ENCODE results near the gene ACYP2. TPM values are rescaled to one million over a fixed set of nuclear protein-coding genes. Genes with fewer than 3 reads are reported as not detected.
A peak's percentile ranks its signal among the peaks of the same experiment; 100 is the strongest.

The ACYP2 gene
- total and polyA plus RNA-seq, 2 donors from 2014 or later, result 16.7 to 24.5 TPM

DNA sequence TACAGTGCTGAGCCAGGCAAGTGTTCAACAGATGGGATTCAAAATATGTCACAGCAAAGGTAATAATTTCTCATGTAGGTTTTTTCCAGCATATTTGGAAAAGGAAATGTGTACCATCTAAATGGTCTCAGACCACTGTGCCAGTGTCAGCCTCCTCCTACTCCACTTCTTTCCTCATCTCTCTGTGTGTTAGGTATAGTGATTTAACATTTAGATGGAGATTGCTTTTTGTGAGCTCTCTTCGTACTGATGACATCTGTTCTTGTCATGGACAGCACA lies 221.5 kb downstream of the ACYP2 start:
- H3K36me3 ChIP-seq (ENCODE audit: control insufficient read depth in 2 of 3, insufficient read depth in 3 of 3, low read length in 3 of 3), result no peaks in the 10 kb centered on the region
- TF ChIP-seq, protein P1, sequence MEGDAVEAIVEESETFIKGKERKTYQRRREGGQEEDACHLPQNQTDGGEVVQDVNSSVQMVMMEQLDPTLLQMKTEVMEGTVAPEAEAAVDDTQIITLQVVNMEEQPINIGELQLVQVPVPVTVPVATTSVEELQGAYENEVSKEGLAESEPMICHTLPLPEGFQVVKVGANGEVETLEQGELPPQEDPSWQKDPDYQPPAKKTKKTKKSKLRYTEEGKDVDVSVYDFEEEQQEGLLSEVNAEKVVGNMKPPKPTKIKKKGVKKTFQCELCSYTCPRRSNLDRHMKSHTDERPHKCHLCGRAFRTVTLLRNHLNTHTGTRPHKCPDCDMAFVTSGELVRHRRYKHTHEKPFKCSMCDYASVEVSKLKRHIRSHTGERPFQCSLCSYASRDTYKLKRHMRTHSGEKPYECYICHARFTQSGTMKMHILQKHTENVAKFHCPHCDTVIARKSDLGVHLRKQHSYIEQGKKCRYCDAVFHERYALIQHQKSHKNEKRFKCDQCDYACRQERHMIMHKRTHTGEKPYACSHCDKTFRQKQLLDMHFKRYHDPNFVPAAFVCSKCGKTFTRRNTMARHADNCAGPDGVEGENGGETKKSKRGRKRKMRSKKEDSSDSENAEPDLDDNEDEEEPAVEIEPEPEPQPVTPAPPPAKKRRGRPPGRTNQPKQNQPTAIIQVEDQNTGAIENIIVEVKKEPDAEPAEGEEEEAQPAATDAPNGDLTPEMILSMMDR (IDR thresholded peaks at IDR 0.05; ENCODE audit: borderline replicate concordance, extremely low read depth, insufficient read depth), result no peak
- H3K4me3 ChIP-seq (ENCODE audit: low read length in 3 of 3), result no peak overlapping the region
- H3K9me3 ChIP-seq (ENCODE audit: control insufficient read depth in 2 of 3, insufficient read depth in 1 of 3, low read length in 3 of 3), result no peaks in the 10 kb centered on the region
- H3K27me3 ChIP-seq (ENCODE audit: control insufficient read depth, insufficient read depth, low read length), result no peaks in the 10 kb centered on the region
- DNase-seq, result no peak
- peaks cover 0 to 2% (median 0%) of the 10 kb centered on the region in 3 donors for H3K4me1 ChIP-seq (ENCODE audit: control insufficient read depth in 2 of 3, insufficient read depth in 2 of 3, low read depth in 1 of 3, low read length in 3 of 3)
- FAIRE-seq, result no peak
- intact Hi-C loops (cut with DNase I), result no loop called here
- no peak overlapping the region for H3K9ac ChIP-seq (ENCODE audit: low read length in 3 of 3)
- H3K27ac ChIP-seq (ENCODE audit: low read depth in 2 of 2, low read length in 2 of 2), result no peak overlapping the region

DNA sequence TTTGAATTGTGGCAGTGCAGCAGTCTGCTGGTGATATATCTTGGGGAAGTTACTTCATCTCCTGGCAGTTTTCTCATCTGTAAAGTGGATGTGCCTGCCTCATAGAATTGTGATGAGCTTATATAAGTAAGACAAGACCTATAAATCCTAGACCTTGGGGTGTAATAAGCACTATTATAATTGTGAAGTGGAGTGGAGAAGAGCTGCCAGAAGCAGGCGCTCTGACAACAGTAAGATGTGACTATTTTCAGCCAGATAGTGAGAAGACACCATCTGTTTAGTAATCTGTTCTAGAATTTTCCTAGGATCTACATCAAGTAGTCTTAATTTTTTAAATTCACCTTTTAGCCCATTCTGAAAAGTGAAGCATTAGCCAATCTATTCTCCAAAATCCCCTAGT lies 226.2 kb downstream of the ACYP2 start:
- intact Hi-C loops (cut with DNase I), result no loop called here
- Histone ChIP-seq H3K4me3 (ENCODE audit: low read length in 3 of 3) (no peak overlapping the region), H3K36me3 (ENCODE audit: control insufficient read depth in 2 of 3, insufficient read depth in 3 of 3, low read length in 3 of 3) (no peaks in the 10 kb centered on the region), H3K9me3 (ENCODE audit: control insufficient read depth in 2 of 3, insufficient read depth in 1 of 3, low read length in 3 of 3) (peaks cover 0 to 2% (median 0%) of the 10 kb centered on the region in 3 donors), H3K27me3 (ENCODE audit: control insufficient read depth, insufficient read depth, low read length) (no peaks in the 10 kb centered on the region), H3K9ac (ENCODE audit: low read length in 3 of 3) (no peak overlapping the region), H3K27ac (ENCODE audit: low read depth in 2 of 2, low read length in 2 of 2) (no peak overlapping the region), H3K4me1 (ENCODE audit: control insufficient read depth in 2 of 3, insufficient read depth in 2 of 3, low read depth in 1 of 3, low read length in 3 of 3) (peaks cover 0 to 1% (median 0%) of the 10 kb centered on the region in 3 donors)
- TF ChIP-seq, protein P1 (IDR thresholded peaks at IDR 0.05; ENCODE audit: borderline replicate concordance, extremely low read depth, insufficient read depth), result no peak
- FAIRE-seq (no peak), DNase-seq (no peak)

GRCh38 chr2:54342603-54343002 lies 227.2 kb downstream of the ACYP2 start:
- Histone ChIP-seq H3K9me3 (ENCODE audit: control insufficient read depth in 2 of 3, insufficient read depth in 1 of 3, low read length in 3 of 3) (peaks cover 0 to 2% (median 0%) of the 10 kb centered on the region in 3 donors), H3K36me3 (ENCODE audit: control insufficient read depth in 2 of 3, insufficient read depth in 3 of 3, low read length in 3 of 3) (no peaks in the 10 kb centered on the region), H3K27ac (ENCODE audit: low read depth in 2 of 2, low read length in 2 of 2) (no peak overlapping the region), H3K4me3 (ENCODE audit: low read length in 3 of 3) (no peak overlapping the region), H3K4me1 (ENCODE audit: control insufficient read depth in 2 of 3, insufficient read depth in 2 of 3, low read depth in 1 of 3, low read length in 3 of 3) (peaks cover 0 to 2% (median 0%) of the 10 kb centered on the region in 3 donors), H3K27me3 (ENCODE audit: control insufficient read depth, insufficient read depth, low read length) (no peaks in the 10 kb centered on the region), H3K9ac (ENCODE audit: low read length in 3 of 3) (no peak overlapping the region)
- intact Hi-C loops (cut with DNase I), result no loop called here
- TF ChIP-seq, protein P1 (IDR thresholded peaks at IDR 0.05; ENCODE audit: borderline replicate concordance, extremely low read depth, insufficient read depth), result no peak
- no peak for FAIRE-seq
- no peak for DNase-seq

GRCh38 chr2:54347622-54348021 lies 232.2 kb downstream of the ACYP2 start:
- Histone ChIP-seq H3K4me3 (ENCODE audit: low read length in 3 of 3) (no peak overlapping the region), H3K27ac (ENCODE audit: low read depth in 2 of 2, low read length in 2 of 2) (no peak overlapping the region), H3K9me3 (ENCODE audit: control insufficient read depth in 2 of 3, insufficient read depth in 1 of 3, low read length in 3 of 3) (peaks cover 0 to 2% (median 0%) of the 10 kb centered on the region in 3 donors), H3K9ac (ENCODE audit: low read length in 3 of 3) (no peak overlapping the region), H3K36me3 (ENCODE audit: control insufficient read depth in 2 of 3, insufficient read depth in 3 of 3, low read length in 3 of 3) (no peaks in the 10 kb centered on the region), H3K4me1 (ENCODE audit: control insufficient read depth in 2 of 3, insufficient read depth in 2 of 3, low read depth in 1 of 3, low read length in 3 of 3) (peaks cover 0 to 6% (median 0%) of the 10 kb centered on the region in 3 donors), H3K27me3 (ENCODE audit: control insufficient read depth, insufficient read depth, low read length) (no peaks in the 10 kb centered on the region)
- TF ChIP-seq, protein P1 (IDR thresholded peaks at IDR 0.05; ENCODE audit: borderline replicate concordance, extremely low read depth, insufficient read depth), result no peak
- peak in 2 of 5 donors; percentile 44 to 63 for DNase-seq
- FAIRE-seq, result no peak
- intact Hi-C loops (cut with DNase I), result no loop called here
